Activated CD8-positive, alpha-beta memory T cell treated with anti-CD3 and anti-CD28 coated beads, Interleukin-2, amount 50 U/mL, for 48 hours (primary cell): Measurements from ENCODE around the gene SLC44A1.
A peak's percentile ranks its signal among the peaks of the same experiment; 100 is the strongest.

Source experiments
- DNase-seq: peaks from one replicate; pipeline ENCODE4 v3.0.0-alpha.2; 2020

The SLC44A1 gene

DNA sequence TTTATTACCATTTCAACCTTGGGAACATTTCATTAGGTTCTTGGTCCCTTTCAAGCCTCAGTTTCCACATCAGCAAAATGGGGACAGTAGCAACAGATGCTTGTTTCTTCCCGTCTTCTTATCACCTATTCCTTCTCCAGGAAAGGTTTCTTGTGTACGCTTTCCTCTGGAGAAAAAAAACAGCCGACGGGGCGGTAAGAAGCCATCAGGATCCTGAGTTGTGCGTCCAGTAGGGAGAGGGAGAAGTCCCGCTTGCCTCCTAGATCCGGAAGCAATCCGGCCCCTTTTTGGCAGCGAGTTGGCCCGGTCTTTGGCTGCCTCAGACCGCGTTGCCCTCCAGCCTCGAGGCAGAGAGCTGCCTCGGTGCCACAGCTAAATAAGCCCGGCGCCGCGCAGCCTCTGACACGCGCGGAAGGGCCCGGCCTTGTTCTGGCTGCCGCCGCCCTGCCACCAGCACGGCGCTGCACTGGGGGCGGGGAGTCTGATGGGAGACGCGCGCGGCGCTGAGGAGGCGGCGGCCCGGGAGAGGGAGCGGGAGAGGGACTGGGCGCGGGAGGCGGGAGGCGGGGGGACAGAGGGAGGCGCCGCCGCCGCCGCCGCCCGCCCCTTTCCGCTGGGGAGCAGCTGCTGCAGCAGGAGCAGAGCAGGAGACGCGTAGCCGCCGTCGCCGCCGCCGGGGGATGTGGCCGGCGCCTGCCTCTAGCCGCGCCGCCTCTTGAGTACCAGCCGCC, at the start of gene SLC44A1:
Gene SLC44A1 (plus strand): TSS at position 649 of the 731 bp plus-strand sequence. CDS start 218 bp downstream, outside the sequence.
- DNase-seq = peak; percentile 95

DNA sequence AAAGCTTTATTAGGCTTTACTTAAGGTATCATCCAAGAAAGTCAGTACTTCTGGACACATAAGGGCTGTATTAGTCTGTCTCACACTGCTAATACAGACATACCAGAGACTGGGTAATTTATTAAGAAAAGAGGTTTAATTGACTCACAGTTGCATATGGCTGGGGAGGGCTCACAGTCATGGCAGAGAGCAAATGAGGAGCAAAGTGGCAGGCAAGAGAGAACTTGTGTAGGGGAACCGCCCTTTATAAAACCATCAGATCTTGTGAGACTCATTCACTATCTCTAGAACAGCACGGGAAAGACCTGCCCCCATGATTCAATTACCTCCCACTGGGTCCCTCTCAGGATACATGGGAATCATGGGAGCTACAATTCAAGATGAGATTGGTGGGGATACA, 49.2 kb upstream of the SLC44A1 start:
- no peak for DNase-seq

DNA sequence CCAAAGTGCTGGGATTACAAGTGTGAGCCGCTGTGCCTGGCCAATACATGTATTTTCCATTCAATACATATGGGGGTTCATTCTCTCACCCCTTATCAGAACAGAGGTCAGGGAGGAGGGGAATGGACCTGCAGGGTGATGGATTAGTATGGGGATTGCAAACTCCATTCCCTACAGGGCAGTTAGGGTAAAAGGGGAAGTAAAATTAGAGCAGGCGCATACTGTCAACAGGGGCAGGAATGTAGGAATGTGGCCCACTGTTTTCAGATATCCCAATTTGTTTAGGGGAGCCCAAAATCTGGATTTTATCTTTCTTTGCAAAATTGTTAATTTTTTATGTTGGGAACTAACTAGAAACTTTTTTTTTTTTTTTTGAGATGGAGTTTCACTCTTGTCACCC, 46.4 kb upstream of the SLC44A1 start:
- DNase-seq = no peak

DNA sequence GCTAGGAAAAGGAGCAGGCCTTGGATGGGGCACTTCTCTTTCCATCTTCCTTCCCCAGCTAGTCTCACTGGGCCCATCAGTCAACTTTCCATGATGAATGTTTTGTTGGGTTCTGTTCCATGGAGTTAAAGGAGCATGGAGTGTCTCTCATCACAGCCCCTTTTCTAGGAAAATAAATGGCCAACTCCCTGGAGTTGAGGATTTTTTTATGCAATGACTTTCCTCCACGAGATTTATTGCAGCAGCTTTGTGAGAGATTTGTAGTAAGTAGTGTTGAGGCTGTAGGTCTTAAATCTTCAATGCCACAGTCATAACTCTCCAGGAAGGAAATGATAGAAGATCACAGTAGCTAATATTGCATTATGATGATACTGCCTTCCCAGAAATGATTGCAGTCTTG, 45.6 kb upstream of the SLC44A1 start:
- no peak for DNase-seq

DNA sequence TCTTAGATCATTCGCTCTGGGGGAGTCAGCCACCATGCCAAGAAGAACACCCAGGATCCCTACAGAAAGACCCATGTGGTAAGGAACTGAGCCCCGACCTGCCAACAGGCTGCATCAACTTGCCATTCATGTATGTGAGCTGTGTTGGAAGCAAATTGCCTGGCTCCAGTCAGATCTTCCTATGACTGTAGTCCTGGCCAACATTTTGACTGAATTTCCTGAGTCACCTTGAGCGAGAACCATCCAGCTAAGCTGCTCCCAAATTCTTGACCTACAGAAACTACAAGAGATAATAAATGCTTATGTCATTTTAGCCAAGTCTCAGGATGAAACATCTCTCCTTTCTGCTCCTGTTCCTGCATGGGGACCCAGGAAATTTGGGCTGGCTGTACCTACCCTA, 40.0 kb upstream of the SLC44A1 start:
- DNase-seq = no peak

DNA sequence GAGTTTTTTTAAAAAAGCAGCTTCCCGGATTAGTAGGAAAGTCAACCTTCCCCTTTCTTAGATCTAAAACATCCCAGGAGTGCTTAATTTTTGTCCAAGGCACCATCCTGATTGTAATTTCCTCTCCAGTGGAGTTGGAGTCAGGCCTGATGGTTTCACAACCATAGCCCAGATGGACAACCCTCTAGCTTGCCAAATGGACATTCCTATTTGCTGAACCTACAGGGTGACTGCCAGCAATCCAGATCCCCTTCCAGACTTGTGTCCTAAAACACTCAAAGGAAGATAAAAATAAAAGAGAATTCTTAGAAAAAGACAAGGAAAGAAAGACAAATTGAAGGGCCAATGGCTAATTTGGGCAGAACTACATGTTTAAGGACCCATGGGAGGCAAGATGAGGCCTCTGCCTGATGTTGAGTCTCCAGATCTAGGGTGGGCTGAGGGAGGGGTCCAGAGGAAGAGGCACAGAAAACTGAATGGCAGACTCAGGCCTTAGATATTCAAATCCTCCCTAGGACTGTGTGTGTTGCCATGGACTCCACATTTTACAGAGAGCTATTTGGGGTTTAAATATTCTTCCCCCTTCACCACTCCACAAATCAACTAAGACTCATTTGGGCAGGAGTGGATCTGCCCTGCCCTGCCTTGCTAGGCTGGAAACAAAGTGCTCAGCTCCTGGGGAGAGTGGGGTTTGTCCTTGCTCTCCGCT, 38.5 kb upstream of the SLC44A1 start:
- no peak for DNase-seq

DNA sequence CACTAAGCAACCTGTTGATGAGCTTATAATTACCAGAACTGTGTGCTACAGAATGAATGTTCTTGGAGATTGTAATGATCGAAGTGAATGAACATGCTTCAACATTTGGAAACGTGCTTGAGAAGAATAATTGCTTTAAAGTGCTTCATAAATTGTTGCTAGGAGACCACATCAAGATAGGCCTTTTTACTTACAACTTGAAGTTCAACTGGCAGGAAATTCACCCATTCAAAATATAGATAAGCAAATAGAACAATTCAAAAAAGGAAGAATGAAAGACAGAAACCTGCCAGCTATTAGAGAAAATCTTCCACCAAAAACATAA, 38.0 kb upstream of the SLC44A1 start:
- no peak for DNase-seq

DNA sequence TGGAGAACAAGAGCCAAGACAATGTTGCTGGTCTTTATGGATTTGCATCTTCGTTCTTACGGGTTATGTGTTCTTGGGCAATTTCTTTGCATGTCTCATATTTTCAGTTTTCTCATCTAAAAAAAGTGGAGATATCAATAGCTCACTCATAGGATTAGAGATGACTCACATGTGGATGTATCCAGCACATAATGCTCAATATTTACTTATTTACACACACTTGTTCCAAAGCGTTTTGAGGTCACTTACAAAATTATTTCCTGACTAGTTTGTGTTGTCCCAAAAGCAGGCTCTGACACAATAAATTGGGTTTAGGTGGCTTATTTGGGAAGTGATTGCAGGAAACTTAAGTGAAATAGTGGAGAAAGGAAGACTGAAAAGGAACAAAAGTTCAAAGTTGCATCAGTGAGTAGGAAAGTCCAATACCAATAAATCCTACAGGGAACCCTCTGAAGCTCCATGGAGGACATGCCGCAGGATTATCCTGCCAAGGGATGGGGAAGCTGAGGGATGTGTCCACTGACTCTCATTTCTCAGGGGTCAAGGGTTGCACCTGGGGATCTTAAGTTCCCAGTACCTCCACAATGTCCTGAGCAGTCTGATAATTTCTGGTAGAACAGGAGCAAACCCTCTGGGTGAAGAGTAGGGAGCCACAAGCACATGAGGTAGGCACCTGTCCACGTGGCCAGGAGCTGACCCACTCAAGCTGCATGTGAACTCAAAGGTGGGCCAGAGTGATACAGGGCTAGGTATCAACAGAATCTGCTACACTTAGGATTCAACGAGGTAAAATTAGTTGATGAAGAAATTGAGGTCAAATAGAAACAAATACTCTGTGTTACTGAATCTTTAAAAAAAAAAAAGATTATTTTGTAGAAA, 37.4 kb upstream of the SLC44A1 start:
- no peak for DNase-seq

DNA sequence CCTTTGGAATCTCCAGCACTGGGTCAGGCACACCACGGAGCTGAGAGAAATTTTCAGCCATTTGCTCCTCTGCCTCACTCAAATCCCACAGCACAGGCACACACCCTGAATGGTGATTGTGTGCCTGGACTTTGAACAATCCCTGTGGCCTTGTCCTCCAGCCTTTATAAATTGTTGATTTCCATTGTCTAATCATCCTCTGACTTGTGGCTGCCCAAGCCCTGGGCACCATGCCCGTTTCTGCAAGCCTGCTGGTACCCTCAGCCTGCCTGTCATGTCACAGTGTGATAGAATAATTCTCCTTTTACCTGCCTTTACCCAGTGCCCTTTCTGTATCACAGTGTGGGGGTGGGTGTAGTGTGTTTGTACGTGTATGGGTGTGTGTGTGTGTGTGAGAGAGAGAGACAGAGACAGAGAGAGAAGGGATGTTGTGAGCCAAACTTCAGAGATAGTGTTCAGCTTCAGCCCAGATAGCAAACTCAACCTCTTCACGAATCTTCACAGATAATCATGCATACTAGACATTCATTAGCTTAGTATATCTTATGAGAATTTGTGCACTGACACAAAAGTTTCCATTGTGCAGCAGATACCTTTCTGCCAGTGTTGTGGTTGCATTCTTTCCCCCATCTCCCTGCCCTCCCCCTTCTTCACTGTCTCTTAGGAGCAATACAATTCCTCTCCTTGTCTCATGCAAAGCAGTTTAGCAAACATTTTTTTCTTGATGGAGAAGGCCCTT, 27.8 kb upstream of the SLC44A1 start:
- DNase-seq = no peak

DNA sequence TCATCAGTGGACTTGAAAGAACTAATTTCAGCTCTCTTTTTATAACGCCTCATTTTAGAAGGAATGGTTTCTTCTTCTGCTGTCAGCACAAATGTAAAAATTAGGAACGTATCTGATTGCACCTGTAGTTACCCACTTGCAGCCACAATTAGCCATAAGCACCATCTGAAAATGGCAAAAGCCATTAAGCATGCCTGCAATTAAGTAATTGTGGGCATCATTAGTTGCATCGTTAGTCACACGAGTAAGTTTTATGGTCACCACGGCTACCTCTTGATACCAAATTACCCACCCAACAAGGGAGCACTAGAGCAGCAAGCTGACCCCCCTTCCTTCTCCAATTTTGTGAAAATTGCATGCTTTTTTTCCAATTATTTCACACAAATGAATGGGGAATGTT, 25.8 kb upstream of the SLC44A1 start:
- DNase-seq = no peak

DNA sequence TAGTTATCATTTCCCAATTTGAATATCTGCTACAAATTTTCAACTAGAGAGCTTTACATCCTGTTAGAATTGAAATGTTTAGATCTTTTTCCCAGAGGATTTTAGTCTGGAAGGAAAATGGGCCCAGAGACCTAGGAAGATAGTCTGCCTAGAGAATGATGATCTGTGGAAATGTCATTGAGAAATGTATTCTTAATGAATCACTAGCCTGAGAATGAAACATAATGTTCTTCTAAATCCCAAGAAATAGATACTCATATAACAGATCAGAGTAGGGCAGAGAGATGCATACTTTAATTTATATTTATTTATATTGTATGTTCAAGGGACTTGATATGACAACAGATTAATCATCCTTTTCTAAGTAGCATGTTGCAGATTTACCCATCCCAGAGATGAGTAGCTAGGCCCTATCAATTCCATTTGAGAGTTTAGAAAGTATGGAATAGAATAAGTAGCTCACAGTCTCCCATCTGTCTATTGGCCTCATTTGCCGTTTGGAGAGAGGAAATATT, 25.1 kb upstream of the SLC44A1 start:
- no peak for DNase-seq

DNA sequence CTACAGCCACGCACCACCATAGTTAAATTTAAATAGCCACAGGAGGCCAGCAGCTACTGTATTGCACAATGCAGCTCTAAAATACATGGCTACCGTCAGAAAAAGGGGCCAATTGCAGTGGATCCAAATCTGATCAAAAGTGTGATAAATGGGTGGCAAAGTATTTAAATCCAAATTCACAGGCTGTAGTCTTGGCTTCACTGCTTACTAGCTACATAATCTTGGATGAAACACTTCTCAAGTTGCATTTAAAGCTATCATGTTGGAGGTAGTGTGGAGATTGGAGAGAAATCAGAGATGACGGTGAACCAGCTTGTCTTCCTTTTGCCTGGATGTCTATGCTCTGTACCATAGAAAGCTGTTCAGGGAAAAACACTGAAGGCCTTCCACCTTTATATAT, 24.0 kb upstream of the SLC44A1 start:
- DNase-seq = no peak

DNA sequence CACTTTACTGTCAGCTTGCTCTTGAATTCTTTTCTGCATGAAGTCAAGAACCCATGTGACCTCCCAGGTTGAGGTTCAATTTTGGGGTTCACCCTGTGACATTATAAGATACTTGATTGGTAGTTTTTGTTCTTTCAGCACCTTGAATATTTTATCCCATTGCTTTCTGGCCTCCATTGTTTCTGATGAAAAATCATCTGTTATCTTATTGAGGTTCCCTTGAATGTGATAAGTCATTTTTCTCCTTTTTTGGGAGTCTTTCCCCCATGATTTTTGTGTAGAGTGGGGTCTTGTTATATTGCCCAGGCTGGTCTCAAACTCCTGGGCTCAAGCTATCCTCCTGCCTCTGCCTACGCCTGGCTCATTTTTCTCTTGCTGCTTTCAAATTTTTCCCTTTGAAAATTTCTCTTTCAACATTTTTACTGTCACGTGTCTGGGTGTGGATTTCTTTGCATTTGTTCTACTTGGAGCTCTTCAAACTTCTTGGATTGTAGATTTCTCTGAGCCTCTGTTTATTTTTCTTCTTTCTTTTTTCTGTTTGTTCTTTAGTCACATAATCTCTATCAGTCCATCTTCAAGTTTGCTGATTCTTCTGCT, 20.8 kb upstream of the SLC44A1 start:
- DNase-seq = no peak

DNA sequence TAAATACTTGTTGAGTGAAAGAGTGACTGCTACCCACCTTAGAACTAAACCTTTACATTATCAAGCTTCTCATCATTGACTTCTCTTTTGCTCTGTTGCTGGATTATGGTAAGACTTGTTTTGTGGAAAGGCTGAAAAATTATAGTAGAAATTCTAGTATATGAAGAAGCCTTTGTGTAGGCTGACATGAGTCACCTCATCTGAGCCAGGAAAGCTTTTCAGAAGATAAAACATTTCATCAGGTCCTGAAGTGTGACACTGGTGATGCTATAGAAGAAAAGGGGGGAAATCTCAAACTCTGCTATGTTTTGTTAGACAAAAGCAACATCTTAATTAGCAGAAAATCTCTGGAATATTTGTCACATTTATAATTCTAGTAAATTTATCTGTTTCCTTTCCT, 18.4 kb upstream of the SLC44A1 start:
- DNase-seq = no peak

DNA sequence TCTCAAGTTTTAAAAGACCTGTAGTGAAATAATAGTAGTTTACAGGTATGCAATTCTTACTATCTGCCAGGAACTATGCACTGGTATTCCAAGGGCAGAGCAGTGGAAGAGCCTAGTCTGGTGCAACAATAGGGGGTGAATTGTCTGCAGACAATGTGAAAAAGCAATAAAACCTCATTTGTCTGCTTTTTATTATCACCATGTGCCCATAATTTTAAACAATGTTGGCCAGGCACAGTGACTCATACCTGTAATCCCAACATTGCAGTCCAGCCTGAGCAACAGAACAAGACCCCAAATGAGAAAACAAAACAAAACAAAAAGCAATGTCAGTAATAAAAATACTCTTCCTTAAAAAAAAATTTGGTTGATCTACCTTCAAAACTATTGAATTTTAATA, 12.2 kb upstream of the SLC44A1 start:
- DNase-seq = no peak

DNA sequence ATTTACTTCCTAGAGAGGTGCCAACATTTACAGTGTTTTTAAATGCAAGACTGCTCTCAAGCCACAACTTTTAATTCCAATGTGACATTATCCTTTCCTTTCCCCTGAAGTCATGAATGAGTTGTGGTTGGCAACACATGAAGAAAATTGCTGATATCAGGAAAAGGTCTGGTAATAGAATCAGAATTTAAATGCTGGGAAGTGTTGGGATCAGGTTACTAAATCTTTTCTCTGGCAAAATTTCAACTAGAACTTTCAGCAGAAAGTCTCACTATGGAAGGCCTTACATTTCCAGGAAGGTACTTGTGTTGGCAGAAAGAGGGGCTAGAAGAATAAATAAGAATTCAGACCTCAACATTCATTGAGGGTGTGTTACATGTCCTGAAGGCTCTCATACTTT, 10.6 kb upstream of the SLC44A1 start:
- no peak for DNase-seq

DNA sequence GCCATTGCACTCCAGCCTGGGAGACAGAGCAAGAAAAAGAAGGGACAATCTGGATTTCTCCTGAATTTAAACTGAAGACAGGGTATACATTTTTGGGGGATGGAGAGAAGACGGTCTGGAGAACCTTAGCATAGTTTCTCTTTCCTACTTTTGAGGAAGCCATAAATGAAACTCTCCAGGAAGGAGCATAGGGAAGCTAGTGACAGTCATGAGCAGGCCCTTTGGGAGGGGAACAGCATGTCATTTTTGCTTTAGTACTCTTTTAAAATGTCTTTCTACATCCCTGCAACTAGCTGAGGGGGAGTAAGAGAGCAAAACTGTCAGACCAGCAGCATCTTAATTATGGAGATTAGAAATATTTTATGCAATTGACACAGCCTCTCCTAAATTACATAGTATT, 8.2 kb upstream of the SLC44A1 start:
- DNase-seq = no peak

DNA sequence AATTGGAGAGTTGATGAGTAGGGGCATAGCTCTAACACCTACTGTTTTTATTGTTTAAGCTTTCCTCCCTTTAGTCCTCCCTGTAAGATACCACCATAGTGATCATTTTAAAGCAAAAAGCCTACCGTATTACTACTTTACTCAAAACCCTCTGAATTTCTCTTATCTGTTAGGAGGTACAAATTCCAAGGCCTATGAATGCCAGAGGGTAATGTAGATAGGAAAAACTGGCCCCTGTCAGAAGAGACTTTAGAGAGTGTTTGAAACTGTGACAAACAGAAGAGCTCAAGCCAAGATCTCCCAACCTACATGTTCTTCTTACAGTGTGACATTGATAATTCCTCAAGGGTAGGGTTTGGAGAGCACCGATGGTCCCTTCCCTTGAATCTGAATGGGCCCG, 7.2 kb upstream of the SLC44A1 start:
- DNase-seq = no peak

DNA sequence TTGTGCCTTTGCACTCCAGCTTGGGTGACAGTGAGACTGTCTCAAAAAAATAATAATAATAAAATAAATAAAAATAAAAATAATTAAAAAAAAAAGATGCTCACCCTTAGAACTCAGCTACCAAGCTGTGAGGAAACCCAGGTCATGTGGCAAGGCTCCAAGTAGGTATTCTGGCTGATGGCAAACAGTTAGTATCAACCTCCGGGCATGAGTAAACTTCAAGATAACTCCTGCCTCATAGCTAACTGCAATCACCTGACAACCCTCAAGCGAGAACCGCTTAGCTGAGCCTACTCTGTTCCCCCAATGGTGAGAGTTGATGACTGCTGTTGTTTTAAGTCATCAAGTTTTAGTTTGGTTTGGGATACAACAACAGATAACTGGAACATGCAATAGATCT, 6.1 kb upstream of the SLC44A1 start:
- DNase-seq = no peak

DNA sequence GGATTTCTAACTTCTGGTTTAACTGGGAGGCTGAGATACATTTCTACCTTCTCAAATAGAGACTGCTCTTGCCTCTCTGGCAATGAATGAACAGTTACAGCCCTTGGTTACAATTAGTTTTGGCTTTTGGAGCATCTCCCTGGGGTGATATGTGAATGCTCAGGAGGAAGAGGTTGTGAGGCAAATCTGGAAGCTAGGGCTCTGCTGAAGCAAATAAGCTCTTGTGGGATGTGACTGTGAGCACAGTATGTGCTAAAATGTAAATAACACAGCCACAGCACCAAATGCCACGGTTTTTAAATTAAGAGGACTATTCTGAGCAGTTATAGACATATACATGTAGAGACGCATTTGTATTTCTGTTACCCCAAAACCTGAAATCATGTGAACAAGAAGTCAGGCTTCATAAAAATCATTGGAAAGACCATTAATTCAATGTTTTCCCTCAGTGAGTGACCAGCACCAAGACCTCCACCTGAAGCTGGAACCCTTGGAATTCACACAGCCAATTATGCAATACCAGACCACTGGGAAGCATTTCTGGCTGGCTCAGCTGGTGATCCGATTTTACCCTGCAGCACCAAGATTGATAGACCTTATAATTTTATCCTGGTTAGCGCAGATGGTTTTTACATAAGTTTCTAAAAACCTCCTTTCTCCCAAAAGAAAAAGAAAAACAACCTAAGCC, 3.0 kb upstream of the SLC44A1 start:
- DNase-seq = no peak

DNA sequence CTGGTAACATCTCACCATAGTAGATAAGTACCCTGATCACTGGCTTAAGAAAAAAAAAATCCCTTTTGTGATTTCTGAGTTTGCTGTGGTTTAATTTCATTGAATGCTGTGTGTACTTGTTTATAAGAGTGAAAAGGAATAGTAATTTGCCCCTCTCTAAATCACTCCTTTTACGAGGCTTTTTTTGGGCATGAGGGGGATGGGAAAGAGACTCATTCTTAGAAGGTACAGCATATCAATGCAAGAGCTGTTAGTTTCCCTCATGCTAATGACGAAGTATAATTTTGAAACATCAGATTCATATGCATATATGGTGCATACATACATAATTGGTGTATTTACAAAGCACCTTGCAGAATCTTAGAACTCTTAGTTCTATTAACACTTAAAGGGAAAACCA, 2.4 kb upstream of the SLC44A1 start:
- DNase-seq = no peak

DNA sequence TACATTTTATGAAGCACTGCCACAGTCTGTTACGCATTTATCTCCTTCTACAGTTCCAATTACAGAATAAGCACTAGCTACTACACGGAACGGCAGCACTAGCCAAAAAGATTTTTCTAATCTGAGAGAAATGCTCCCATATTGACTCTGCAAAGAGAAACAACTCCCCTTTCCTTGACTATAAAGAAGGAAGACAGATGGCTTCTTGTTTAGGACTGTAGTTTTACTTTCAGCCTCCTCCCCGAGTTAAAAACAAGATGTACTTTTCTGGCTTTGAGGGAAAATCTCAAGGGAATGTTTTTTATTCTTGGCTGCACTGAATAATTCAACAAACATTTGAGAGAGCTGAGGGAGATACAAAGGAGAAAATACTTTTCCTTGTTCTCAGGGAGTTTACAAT, 1.9 kb upstream of the SLC44A1 start:
- DNase-seq = no peak
